ENCODE results near the gene LUC7L. TPM values are rescaled to one million over a fixed set of nuclear protein-coding genes. Genes with fewer than 3 reads are reported as not detected.
"Not testable (repeated sequence)": the region's sequence is repeated elsewhere in the genome, so short reads cannot be mapped to it uniquely, and the experiment has no call there.

Gene LUC7L
- total RNA-seq, 1 donor from 2014 or later: 64.6 TPM

DNA sequence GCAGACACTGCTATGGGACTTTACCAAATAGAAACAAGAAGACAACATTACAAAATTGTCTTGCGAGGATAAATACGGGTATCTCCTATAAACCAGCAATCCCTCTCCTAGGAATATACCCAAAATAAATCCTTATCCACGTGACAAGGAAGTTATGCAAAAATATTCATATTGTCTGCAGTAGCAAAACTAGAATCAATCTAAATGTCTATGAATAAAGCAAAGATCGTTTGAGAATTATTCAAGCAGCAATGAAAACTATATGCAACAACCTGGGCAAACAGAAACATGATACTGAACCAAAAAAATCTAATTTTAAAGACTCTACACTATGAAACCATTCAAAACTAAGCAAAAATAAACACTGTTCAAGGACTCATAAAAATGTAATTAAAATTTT is 9.2 kb downstream of the LUC7L start:
- Mint-ChIP-seq H3K27ac (ENCODE audit: unreplicated experiment) (peak overlapping the region; percentile 22), H3K4me3 (ENCODE audit: unreplicated experiment) (no peak overlapping the region), H3K9me3 (ENCODE audit: low read depth) (no peaks in the 10 kb centered on the region), H3K4me1 (ENCODE audit: low read depth) (no peaks in the 10 kb centered on the region), H3K36me3 (ENCODE audit: low read depth) (peaks cover 23% of the 10 kb centered on the region), H3K27me3 (ENCODE audit: low read depth) (no peaks in the 10 kb centered on the region)
- TF ChIP-seq, protein P1, sequence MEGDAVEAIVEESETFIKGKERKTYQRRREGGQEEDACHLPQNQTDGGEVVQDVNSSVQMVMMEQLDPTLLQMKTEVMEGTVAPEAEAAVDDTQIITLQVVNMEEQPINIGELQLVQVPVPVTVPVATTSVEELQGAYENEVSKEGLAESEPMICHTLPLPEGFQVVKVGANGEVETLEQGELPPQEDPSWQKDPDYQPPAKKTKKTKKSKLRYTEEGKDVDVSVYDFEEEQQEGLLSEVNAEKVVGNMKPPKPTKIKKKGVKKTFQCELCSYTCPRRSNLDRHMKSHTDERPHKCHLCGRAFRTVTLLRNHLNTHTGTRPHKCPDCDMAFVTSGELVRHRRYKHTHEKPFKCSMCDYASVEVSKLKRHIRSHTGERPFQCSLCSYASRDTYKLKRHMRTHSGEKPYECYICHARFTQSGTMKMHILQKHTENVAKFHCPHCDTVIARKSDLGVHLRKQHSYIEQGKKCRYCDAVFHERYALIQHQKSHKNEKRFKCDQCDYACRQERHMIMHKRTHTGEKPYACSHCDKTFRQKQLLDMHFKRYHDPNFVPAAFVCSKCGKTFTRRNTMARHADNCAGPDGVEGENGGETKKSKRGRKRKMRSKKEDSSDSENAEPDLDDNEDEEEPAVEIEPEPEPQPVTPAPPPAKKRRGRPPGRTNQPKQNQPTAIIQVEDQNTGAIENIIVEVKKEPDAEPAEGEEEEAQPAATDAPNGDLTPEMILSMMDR (IDR thresholded peaks at IDR 0.05): no peak
- DNase-seq (ENCODE audit: low spot score): no peak

DNA sequence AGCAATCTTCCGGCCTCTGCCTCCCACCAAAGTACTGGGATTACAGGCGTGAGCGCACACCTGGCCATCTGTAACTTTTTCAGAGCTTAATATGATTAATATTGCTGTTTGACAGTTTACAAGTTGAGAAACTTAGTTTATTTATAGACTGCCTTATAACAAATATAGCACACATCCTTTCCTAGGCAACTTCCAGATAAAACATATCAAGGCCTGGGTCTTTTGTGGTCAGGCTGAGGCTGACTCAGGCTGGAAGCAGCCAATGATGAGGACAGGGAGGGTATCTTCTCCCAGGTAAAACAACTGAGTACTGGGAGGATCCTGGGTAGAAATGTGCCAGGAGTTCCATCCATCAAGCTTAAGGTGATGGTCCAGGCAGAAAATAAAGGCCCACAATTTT is 16.2 kb downstream of the LUC7L start:
- no peak overlapping the region for H3K4me3 Mint-ChIP-seq (ENCODE audit: unreplicated experiment)
- peaks cover 22% of the 10 kb centered on the region for H3K36me3 Mint-ChIP-seq (ENCODE audit: low read depth)
- no peaks in the 10 kb centered on the region for H3K9me3 Mint-ChIP-seq (ENCODE audit: low read depth)

DNA sequence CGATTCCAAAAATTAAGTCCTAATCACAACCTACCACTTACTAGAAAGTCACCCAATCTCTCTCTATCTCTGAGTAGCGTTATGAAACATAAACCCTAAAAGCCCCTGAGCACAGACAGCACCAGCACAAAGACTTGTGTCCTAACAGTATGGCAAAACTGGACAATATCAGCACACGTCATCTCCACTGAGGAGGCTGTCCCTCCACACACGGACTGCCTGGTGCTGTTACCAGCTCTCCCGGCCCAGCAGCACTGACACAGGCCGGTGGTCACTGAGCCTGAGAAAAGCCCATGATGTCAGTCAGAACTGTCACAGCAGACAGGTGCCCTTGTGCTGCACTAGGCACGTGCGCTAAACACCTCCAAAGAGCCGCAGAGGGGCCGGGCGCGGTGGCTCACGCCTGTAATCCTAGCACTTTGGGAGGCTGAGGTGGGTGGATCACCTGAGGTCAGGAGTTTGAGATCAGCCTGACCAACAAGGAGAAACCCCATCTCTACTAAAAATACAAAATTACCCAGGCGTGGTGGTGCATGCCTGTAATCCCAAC is 17.5 kb downstream of the LUC7L start:
- H3K4me3 Mint-ChIP-seq (ENCODE audit: unreplicated experiment); H3K27me3 Mint-ChIP-seq (ENCODE audit: low read depth); DNase-seq (ENCODE audit: low spot score); H3K9me3 Mint-ChIP-seq (ENCODE audit: low read depth); H3K4me1 Mint-ChIP-seq (ENCODE audit: low read depth): not testable (repeated sequence)
- H3K36me3 Mint-ChIP-seq (ENCODE audit: low read depth): peaks cover 25% of the 10 kb centered on the region
- H3K27ac Mint-ChIP-seq (ENCODE audit: unreplicated experiment): peak overlapping the region; percentile 9

More for the DNA sequence above, 16.2 kb downstream of the LUC7L start:
- Mint-ChIP-seq H3K27me3 (ENCODE audit: low read depth) (no peaks in the 10 kb centered on the region), H3K4me1 (ENCODE audit: low read depth) (peaks cover 4% of the 10 kb centered on the region), H3K27ac (ENCODE audit: unreplicated experiment) (no peak overlapping the region)
- no peak for DNase-seq (ENCODE audit: low spot score)
- TF ChIP-seq, protein P1 (IDR thresholded peaks at IDR 0.05): no peak

DNA sequence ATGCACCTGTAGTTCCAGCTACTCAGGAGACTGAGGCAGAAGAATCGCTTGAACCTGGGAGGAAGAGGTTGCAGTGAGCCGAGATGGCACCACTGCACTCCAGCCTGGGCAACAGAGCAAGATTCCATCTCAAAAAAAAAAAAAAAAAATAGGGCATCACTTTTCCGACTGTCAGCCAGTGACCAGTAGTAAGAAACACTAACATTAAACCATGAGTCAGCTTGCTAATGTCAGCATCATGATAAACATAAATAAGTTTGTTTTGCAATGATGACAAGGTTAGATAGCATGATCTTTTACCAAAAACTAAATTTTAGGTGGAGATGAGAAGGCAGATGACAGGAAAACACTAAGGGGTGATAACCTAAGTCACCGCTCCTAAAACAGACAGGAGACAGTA is 19.9 kb downstream of the LUC7L start:
- peaks cover 27% of the 10 kb centered on the region for H3K36me3 Mint-ChIP-seq (ENCODE audit: low read depth)
- DNase-seq (ENCODE audit: low spot score); H3K4me1 Mint-ChIP-seq (ENCODE audit: low read depth): not testable (repeated sequence)

DNA sequence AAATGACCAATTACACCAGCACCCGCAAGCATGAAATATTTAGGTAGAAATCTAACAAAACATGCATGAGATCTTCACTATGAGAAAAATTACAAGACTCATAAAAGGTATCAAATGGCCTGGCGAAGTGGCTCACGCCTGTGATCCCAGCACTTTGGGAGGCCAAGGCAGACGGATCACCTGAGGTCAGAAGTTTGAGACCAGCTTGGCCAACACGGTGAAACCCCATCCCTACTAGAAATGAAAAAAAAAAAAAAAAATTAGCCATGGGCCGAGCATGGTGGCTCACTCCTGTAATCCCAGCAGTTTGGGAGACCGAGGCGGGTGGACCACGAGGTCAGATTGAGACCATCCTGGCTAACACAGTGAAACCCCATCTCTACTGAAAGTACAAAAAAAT is 25.2 kb downstream of the LUC7L start:
- not testable (repeated sequence) for DNase-seq (ENCODE audit: low spot score); H3K4me1 Mint-ChIP-seq (ENCODE audit: low read depth); H3K27ac Mint-ChIP-seq (ENCODE audit: unreplicated experiment); H3K9me3 Mint-ChIP-seq (ENCODE audit: low read depth); H3K27me3 Mint-ChIP-seq (ENCODE audit: low read depth); H3K4me3 Mint-ChIP-seq (ENCODE audit: unreplicated experiment)
- peaks cover 35% of the 10 kb centered on the region for H3K36me3 Mint-ChIP-seq (ENCODE audit: low read depth)

More for the DNA sequence above, 19.9 kb downstream of the LUC7L start:
- H3K9me3 Mint-ChIP-seq (ENCODE audit: low read depth); H3K4me3 Mint-ChIP-seq (ENCODE audit: unreplicated experiment); H3K27me3 Mint-ChIP-seq (ENCODE audit: low read depth); H3K27ac Mint-ChIP-seq (ENCODE audit: unreplicated experiment): not testable (repeated sequence)

DNA sequence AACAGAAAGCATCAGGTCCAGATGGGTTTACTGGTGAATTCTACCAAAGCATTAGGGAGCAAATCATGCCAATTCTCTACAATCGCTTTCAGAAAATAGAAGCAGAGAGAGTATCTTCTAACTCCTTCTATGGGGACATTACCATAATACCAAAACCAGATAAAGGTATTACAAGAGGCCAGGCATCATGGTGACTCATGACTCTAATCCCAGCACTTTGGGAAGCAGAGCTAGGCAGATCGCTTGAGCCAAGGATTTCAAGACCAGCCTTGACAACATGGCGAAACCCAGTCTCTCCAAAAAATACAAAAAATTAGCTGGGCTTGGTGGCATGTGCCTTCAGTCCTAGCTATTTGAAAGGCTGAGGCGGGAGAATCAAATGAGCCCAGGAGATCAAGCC is 26.0 kb downstream of the LUC7L start:
- TF ChIP-seq, protein P1 (IDR thresholded peaks at IDR 0.05): no peak

DNA sequence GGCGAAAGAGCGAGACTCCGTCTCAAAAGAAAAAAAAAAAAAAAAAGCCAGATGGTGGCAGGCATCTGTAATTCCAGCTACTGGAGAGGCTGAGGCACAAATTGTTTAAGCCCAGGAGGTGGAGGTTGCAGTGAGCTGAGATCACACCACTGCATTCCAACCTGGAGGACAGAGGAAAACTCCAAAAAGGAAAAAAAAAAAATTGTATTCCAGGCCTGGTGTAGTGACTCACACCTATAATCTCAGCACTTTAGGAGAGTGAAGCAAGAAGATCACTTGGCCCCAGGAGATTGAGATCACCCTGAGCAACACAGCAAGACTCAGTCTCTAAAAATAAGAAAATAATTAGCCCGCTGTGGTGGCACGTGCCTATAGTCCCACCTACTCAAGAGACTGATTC is 28.9 kb downstream of the LUC7L start:
- Mint-ChIP-seq H3K36me3 (ENCODE audit: low read depth) (peaks cover 29% of the 10 kb centered on the region), H3K4me3 (ENCODE audit: unreplicated experiment) (no peak overlapping the region), H3K4me1 (ENCODE audit: low read depth) (no peaks in the 10 kb centered on the region), H3K27ac (ENCODE audit: unreplicated experiment) (no peak overlapping the region), H3K9me3 (ENCODE audit: low read depth) (no peaks in the 10 kb centered on the region), H3K27me3 (ENCODE audit: low read depth) (no peaks in the 10 kb centered on the region)
- TF ChIP-seq, protein P1 (IDR thresholded peaks at IDR 0.05): no peak
- DNase-seq (ENCODE audit: low spot score): no peak

More for the DNA sequence above, 26.0 kb downstream of the LUC7L start:
- no peak for DNase-seq (ENCODE audit: low spot score)
- H3K9me3 Mint-ChIP-seq (ENCODE audit: low read depth): no peaks in the 10 kb centered on the region
- H3K4me1 Mint-ChIP-seq (ENCODE audit: low read depth): no peaks in the 10 kb centered on the region
- H3K36me3 Mint-ChIP-seq (ENCODE audit: low read depth): peaks cover 34% of the 10 kb centered on the region
- H3K4me3 Mint-ChIP-seq (ENCODE audit: unreplicated experiment): no peak overlapping the region
- H3K27ac Mint-ChIP-seq (ENCODE audit: unreplicated experiment): no peak overlapping the region
- H3K27me3 Mint-ChIP-seq (ENCODE audit: low read depth): no peaks in the 10 kb centered on the region

All from chondrocyte (in vitro differentiated cells).